ENCODE measurements around the gene SDHB. TPM values are rescaled to one million over a fixed set of nuclear protein-coding genes. Genes with fewer than 3 reads are reported as not detected.
A peak's percentile ranks its signal among the peaks of the same experiment; 100 is the strongest.

The SDHB gene
- total RNA-seq: 100 to 1,000 TPM; 177 to 179 TPM

- Mint-ChIP-seq H3K4me1 (ENCODE audit: low read depth) (peaks cover 22% of the 10 kb centered on the region), H3K27me3 (ENCODE audit: low read depth) (peaks cover 5% of the 10 kb centered on the region)
- CTCF ChIA-PET: interaction anchor here (0.6 kb wide), 2 partner anchors 151 to 433 kb away, joined by 3 to 4 read pairs; no protein-coding TSS in a partner anchor
Measured at GRCh38 chr1:17053685-17054410, at the start of gene SDHB. SDHB (minus strand) TSS chr1:17054032; CDS start chr1:17054019, 13 bp downstream.

GRCh38 chr1:17102232-17102631 is 48.4 kb upstream of the SDHB start:
- no peaks in the 10 kb centered on the region for H3K27me3 Mint-ChIP-seq (ENCODE audit: low read depth)
- H3K9me3 Mint-ChIP-seq: no peaks in the 10 kb centered on the region
- H3K36me3 Mint-ChIP-seq (ENCODE audit: low read depth): no peaks in the 10 kb centered on the region
- no peak for DNase-seq
- CTCF ChIA-PET: no interaction called here
- intact Hi-C loops (cut with micrococcal nuclease): no loop called here
- no peaks in the 10 kb centered on the region for H3K4me1 Mint-ChIP-seq (ENCODE audit: low read depth)
- no peak overlapping the region for H3K4me3 Mint-ChIP-seq
- no peak overlapping the region for H3K27ac Mint-ChIP-seq

More at GRCh38 chr1:17053685-17054410, at the start of gene SDHB:
- Mint-ChIP-seq H3K36me3 (ENCODE audit: low read depth) (peaks cover 8% of the 10 kb centered on the region), H3K9me3 (no peaks in the 10 kb centered on the region), H3K27ac (peak within 1 kb of the TSS; percentile 91), H3K4me3 (peak within 1 kb of the TSS; percentile 98)
- intact Hi-C loops (cut with micrococcal nuclease): loop anchor here (1.0 to 10.0 kb wide), 4 partner anchors 42 to 1529 kb away; partner anchors contain the start of genes CASP9 and DNAJC16
- peak; percentile 100 for DNase-seq

DNA sequence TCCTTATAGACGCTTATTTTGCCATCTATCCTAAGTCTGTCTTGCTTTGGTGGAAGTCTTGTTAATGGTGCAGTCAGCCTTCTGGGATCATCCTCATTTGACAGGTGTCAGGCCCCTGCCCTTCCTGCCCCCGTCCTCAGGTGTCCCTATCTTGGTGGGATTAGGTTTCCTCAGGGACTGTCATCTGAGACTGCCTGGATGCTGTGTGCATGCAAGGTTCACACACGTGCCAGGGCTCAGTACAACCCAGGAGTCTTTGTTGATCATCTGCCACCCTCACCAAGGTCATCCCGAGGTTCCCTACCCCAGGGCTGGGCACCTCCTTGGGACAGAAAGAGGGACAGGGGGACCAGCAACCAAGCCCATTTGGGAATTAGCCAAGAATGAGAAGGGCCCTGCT is 47.4 kb upstream of the SDHB start:
- Mint-ChIP-seq H3K27me3 (ENCODE audit: low read depth) (no peaks in the 10 kb centered on the region), H3K36me3 (ENCODE audit: low read depth) (no peaks in the 10 kb centered on the region), H3K4me1 (ENCODE audit: low read depth) (no peaks in the 10 kb centered on the region), H3K4me3 (no peak overlapping the region), H3K27ac (no peak overlapping the region), H3K9me3 (no peaks in the 10 kb centered on the region)
- DNase-seq: no peak
- CTCF ChIA-PET: no interaction called here
- intact Hi-C loops (cut with micrococcal nuclease): no loop called here

GRCh38 chr1:17099616-17100340 is 45.9 kb upstream of the SDHB start:
- Mint-ChIP-seq H3K4me1 (ENCODE audit: low read depth) (no peaks in the 10 kb centered on the region), H3K4me3 (no peak overlapping the region), H3K27ac (no peak overlapping the region), H3K27me3 (ENCODE audit: low read depth) (no peaks in the 10 kb centered on the region), H3K36me3 (ENCODE audit: low read depth) (no peaks in the 10 kb centered on the region), H3K9me3 (no peaks in the 10 kb centered on the region)
- intact Hi-C loops (cut with micrococcal nuclease): no loop called here
- no peak for DNase-seq
- CTCF ChIA-PET: no interaction called here

DNA sequence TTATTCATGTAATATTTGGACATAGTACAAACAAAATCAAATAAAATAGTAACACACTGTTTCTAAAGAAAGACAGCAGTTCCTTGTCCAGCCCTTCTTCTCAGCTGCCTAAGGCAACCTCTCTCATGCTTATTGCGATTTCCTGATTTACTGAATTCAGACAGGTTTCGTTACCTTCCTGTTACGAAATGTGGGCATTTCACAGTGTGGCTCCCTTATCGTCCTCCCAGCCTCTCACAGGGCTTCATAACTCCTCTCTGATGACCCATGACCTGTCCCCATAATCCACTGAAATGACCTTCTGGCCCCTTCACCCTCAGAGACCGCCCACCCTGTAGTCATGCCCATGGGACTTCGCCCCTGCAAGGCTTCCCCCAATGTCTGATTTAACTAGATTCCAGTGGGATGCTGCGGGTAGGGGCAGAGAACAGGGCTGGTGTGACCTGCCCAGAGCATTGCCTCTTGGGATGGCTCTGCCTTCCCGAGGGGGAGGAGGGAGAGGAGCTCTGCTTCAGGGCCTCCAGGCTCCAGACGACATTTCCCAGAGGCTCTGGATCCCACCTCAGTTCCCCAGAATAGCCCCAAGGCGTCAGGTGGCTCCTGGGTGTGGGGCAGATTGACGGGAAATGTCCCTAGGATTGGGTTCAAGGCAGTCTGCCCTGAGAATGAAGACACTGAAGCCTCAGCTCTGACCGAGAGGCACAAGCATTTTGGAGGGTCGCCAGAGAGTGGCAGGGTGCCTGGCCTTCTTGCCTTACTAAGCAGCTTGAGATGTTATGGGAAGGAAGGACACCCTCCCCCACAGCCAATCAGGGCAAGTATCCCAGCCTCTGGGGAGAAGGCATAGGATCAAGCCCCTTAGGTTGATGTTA is 44.9 kb upstream of the SDHB start:
- H3K27ac Mint-ChIP-seq: no peak overlapping the region
- no peaks in the 10 kb centered on the region for H3K36me3 Mint-ChIP-seq (ENCODE audit: low read depth)
- no peaks in the 10 kb centered on the region for H3K4me1 Mint-ChIP-seq (ENCODE audit: low read depth)
- H3K4me3 Mint-ChIP-seq: no peak overlapping the region
- intact Hi-C loops (cut with micrococcal nuclease): no loop called here
- CTCF ChIA-PET: no interaction called here
- H3K27me3 Mint-ChIP-seq (ENCODE audit: low read depth): no peaks in the 10 kb centered on the region
- DNase-seq: no peak
- H3K9me3 Mint-ChIP-seq: no peaks in the 10 kb centered on the region

- CTCF ChIA-PET: no interaction called here
- Mint-ChIP-seq H3K9me3 (no peaks in the 10 kb centered on the region), H3K36me3 (ENCODE audit: low read depth) (no peaks in the 10 kb centered on the region), H3K27me3 (ENCODE audit: low read depth) (no peaks in the 10 kb centered on the region), H3K4me3 (no peak overlapping the region), H3K27ac (no peak overlapping the region), H3K4me1 (ENCODE audit: low read depth) (no peaks in the 10 kb centered on the region)
- no peak for DNase-seq
- intact Hi-C loops (cut with micrococcal nuclease): no loop called here
Measured at GRCh38 chr1:17097787-17098186, 44.0 kb upstream of the SDHB start.

GRCh38 chr1:17097147-17097546 is 43.3 kb upstream of the SDHB start:
- Mint-ChIP-seq H3K4me1 (ENCODE audit: low read depth) (no peaks in the 10 kb centered on the region), H3K27me3 (ENCODE audit: low read depth) (no peaks in the 10 kb centered on the region), H3K36me3 (ENCODE audit: low read depth) (no peaks in the 10 kb centered on the region), H3K9me3 (no peaks in the 10 kb centered on the region), H3K27ac (no peak overlapping the region), H3K4me3 (no peak overlapping the region)
- CTCF ChIA-PET: no interaction called here
- DNase-seq: no peak
- intact Hi-C loops (cut with micrococcal nuclease): no loop called here

- no peak overlapping the region for H3K4me3 Mint-ChIP-seq
- CTCF ChIA-PET: no interaction called here
- H3K9me3 Mint-ChIP-seq: no peaks in the 10 kb centered on the region
- H3K27ac Mint-ChIP-seq: no peak overlapping the region
- H3K4me1 Mint-ChIP-seq (ENCODE audit: low read depth): no peaks in the 10 kb centered on the region
- H3K27me3 Mint-ChIP-seq (ENCODE audit: low read depth): no peaks in the 10 kb centered on the region
- no peak for DNase-seq
- no peaks in the 10 kb centered on the region for H3K36me3 Mint-ChIP-seq (ENCODE audit: low read depth)
- intact Hi-C loops (cut with micrococcal nuclease): no loop called here
Measured at GRCh38 chr1:17096584-17096983, 42.8 kb upstream of the SDHB start.

- H3K4me1 Mint-ChIP-seq (ENCODE audit: low read depth): no peaks in the 10 kb centered on the region
- CTCF ChIA-PET: no interaction called here
- H3K27ac Mint-ChIP-seq: no peak overlapping the region
- no peaks in the 10 kb centered on the region for H3K36me3 Mint-ChIP-seq (ENCODE audit: low read depth)
- no peaks in the 10 kb centered on the region for H3K27me3 Mint-ChIP-seq (ENCODE audit: low read depth)
- no peak for DNase-seq
- intact Hi-C loops (cut with micrococcal nuclease): no loop called here
- no peaks in the 10 kb centered on the region for H3K9me3 Mint-ChIP-seq
- H3K4me3 Mint-ChIP-seq: no peak overlapping the region
Measured at GRCh38 chr1:17095141-17095540, 41.3 kb upstream of the SDHB start.

DNA sequence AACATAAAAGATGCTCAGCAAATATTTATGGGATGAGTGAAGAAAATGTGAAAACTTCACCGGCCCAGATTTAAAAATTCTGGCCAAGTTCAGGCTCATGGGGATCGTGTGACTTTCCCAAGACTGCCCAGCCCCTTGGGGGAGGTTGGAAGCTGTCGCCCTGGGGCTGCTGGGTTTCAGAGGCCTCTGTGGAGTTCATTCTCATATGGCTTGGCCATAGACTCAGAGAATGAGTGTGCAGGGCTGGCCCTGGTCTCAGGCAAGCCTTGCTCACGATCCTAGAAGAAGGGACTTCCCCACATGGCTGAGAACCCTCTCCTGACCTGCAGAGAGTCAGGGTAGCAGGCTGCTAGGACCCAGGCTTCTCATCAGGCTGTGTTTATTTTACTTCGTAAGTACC is 40.8 kb upstream of the SDHB start:
- no peaks in the 10 kb centered on the region for H3K36me3 Mint-ChIP-seq (ENCODE audit: low read depth)
- H3K4me3 Mint-ChIP-seq: no peak overlapping the region
- no peaks in the 10 kb centered on the region for H3K4me1 Mint-ChIP-seq (ENCODE audit: low read depth)
- H3K27ac Mint-ChIP-seq: no peak overlapping the region
- DNase-seq: no peak
- intact Hi-C loops (cut with micrococcal nuclease): no loop called here
- no peaks in the 10 kb centered on the region for H3K9me3 Mint-ChIP-seq
- CTCF ChIA-PET: no interaction called here
- H3K27me3 Mint-ChIP-seq (ENCODE audit: low read depth): no peaks in the 10 kb centered on the region

GRCh38 chr1:17093822-17094393 is 40.1 kb upstream of the SDHB start:
- Mint-ChIP-seq H3K27ac (no peak overlapping the region), H3K27me3 (ENCODE audit: low read depth) (no peaks in the 10 kb centered on the region), H3K9me3 (no peaks in the 10 kb centered on the region), H3K4me3 (no peak overlapping the region), H3K4me1 (ENCODE audit: low read depth) (no peaks in the 10 kb centered on the region), H3K36me3 (ENCODE audit: low read depth) (no peaks in the 10 kb centered on the region)
- intact Hi-C loops (cut with micrococcal nuclease): no loop called here
- no peak for DNase-seq
- CTCF ChIA-PET: no interaction called here

GRCh38 chr1:17091252-17091651 is 37.4 kb upstream of the SDHB start:
- intact Hi-C loops (cut with micrococcal nuclease): no loop called here
- Mint-ChIP-seq H3K27ac (no peak overlapping the region), H3K9me3 (no peaks in the 10 kb centered on the region), H3K36me3 (ENCODE audit: low read depth) (no peaks in the 10 kb centered on the region), H3K27me3 (ENCODE audit: low read depth) (no peaks in the 10 kb centered on the region), H3K4me1 (ENCODE audit: low read depth) (no peaks in the 10 kb centered on the region), H3K4me3 (no peak overlapping the region)
- CTCF ChIA-PET: no interaction called here
- no peak for DNase-seq

Data from activated naive CD4-positive, alpha-beta T cell treated with anti-CD3 and anti-CD28 coated beads for 36 hours (primary cell).